GM23338 (cell line): ENCODE data around the gene SHFL. TPM values are rescaled to one million over a fixed set of nuclear protein-coding genes. Genes with fewer than 3 reads are reported as not detected.

Experiments
- ATAC-seq: fragments of 200-7000 bp; cut with Tn5 transposase; 3 replicates; pipeline ENCODE4 v1.9.1; 2020
- DNase-seq: peaks from one replicate; pipeline ENCODE4 v3.0.0-alpha.2; 2015; ENCODE audit warnings: low spot score
- H2AFZ ChIP-seq: fragments of 200-600 bp; sonication (generic); 2 replicates; pipeline ENCODE4 v1.8.0; 2016; ENCODE audit warnings: antibody characterized with exemption, mild to moderate bottlenecking, moderate library complexity
- H3F3A ChIP-seq: fragments of 200-600 bp; sonication (generic); replicated peaks from 2 replicates; pipeline ENCODE4 v1.8.0; 2017; ENCODE audit warnings: antibody characterized with exemption, mixed run types, low read depth
- H3K27ac ChIP-seq: fragments of 200-600 bp; sonication (generic); 2 replicates; pipeline ENCODE4 v1.6.1; 2016; ENCODE audit warnings: low read depth
- H3K27me3 ChIP-seq: fragments of 200-600 bp; sonication (generic); 2 replicates; pipeline ENCODE4 v1.8.0; 2016; ENCODE audit warnings: mild to moderate bottlenecking, mixed run types, moderate library complexity; ENCODE audit not compliant: insufficient read depth
- H3K36me3 ChIP-seq: fragments of 200-600 bp; sonication (generic); 2 replicates; pipeline ENCODE4 v1.8.0; 2016; ENCODE audit warnings: mild to moderate bottlenecking; ENCODE audit not compliant: insufficient read depth
- H3K4me1 ChIP-seq: fragments of 200-600 bp; sonication (generic); 2 replicates; pipeline ENCODE4 v1.8.0; 2016; ENCODE audit warnings: mild to moderate bottlenecking, moderate library complexity; ENCODE audit not compliant: insufficient read depth
- H3K4me2 ChIP-seq: fragments of 200-600 bp; sonication (generic); 2 replicates; pipeline ENCODE4 v1.7.1; 2017; ENCODE audit warnings: mixed run types
- H3K4me3 ChIP-seq: fragments of 200-600 bp; sonication (generic); 2 replicates; pipeline ENCODE4 v1.6.1; 2016; ENCODE audit warnings: mixed run types
- H3K79me2 ChIP-seq: fragments of 200-600 bp; sonication (generic); replicated peaks from 2 replicates; pipeline ENCODE4 v1.8.0; 2017; ENCODE audit warnings: mild to moderate bottlenecking; ENCODE audit not compliant: insufficient read depth
- H3K9me2 ChIP-seq: fragments of 200-600 bp; sonication (generic); 2 replicates; pipeline ENCODE4 v1.8.0; 2017; ENCODE audit not compliant: insufficient read depth
- H4K20me1 ChIP-seq: fragments of 200-600 bp; sonication (generic); replicated peaks from 2 replicates; pipeline ENCODE4 v1.8.0; 2017; ENCODE audit warnings: mild to moderate bottlenecking; ENCODE audit not compliant: insufficient read depth
- H3K27ac Mint-ChIP-seq: 2 replicates; pipeline ENCODE4 v1.8.0; 2020; ENCODE audit warnings: inconsistent platforms, mild to moderate bottlenecking, moderate library complexity, mixed read lengths
- H3K27me3 Mint-ChIP-seq: 3 replicates; pipeline ENCODE4 v1.8.0; 2022; ENCODE audit warnings: low read depth, mild to moderate bottlenecking, moderate library complexity, mixed read lengths, inconsistent platforms; ENCODE audit not compliant: insufficient read depth, poor library complexity
- H3K36me3 Mint-ChIP-seq: 3 replicates; pipeline ENCODE4 v1.8.0; 2021; ENCODE audit warnings: low read depth, mild to moderate bottlenecking, inconsistent platforms, moderate library complexity, mixed read lengths
- H3K4me1 Mint-ChIP-seq: 3 replicates; pipeline ENCODE4 v1.8.0; 2020; ENCODE audit warnings: mild to moderate bottlenecking, inconsistent platforms, mixed read lengths
- H3K4me3 Mint-ChIP-seq: 3 replicates; pipeline ENCODE4 v1.8.0; 2021; ENCODE audit warnings: moderate library complexity, mild to moderate bottlenecking, inconsistent platforms, mixed read lengths
- H3K9me3 Mint-ChIP-seq: 3 replicates; pipeline ENCODE4 v1.8.0; 2020; ENCODE audit warnings: moderate library complexity, mild to moderate bottlenecking, inconsistent platforms, mixed read lengths
- CREB1 ChIP-seq: fragments of 250-450 bp; sonication (Bioruptor Pico); IDR thresholded peaks from 2 replicates; pipeline ENCODE4 v1.5.0; 2020; ENCODE audit warnings: low read depth, mild to moderate bottlenecking, moderate library complexity
- ETS1 ChIP-seq: IDR thresholded peaks from 2 replicates; pipeline ENCODE4 v1.6.1; 2016; ENCODE audit warnings: antibody characterized with exemption
- EZH2 ChIP-seq: fragments of 200-600 bp; sonication (generic); IDR thresholded peaks from one replicate; pipeline ENCODE4 v1.8.0; 2017; ENCODE audit warnings: antibody characterized with exemption, mild to moderate bottlenecking, low read depth; ENCODE audit not compliant: unreplicated experiment
- EZH2phosphoT487 ChIP-seq: fragments of 200-600 bp; sonication (generic); IDR thresholded peaks from one replicate; pipeline ENCODE4 v1.8.1; 2018; ENCODE audit warnings: antibody characterized with exemption; ENCODE audit not compliant: unreplicated experiment
- JUNB ChIP-seq: IDR thresholded peaks from one replicate; pipeline ENCODE4 v1.6.1; 2016; ENCODE audit warnings: antibody characterized with exemption; ENCODE audit not compliant: unreplicated experiment
- NANOG ChIP-seq: IDR thresholded peaks from 2 replicates; pipeline ENCODE4 v1.6.1; 2016; ENCODE audit warnings: antibody characterized with exemption, borderline replicate concordance
- POLR2AphosphoS5 ChIP-seq: IDR thresholded peaks from 2 replicates; pipeline ENCODE4 v1.6.1; 2016; ENCODE audit warnings: antibody characterized with exemption, low read depth
- REST ChIP-seq: IDR thresholded peaks from one replicate; pipeline ENCODE4 v1.6.1; 2018; ENCODE audit warnings: antibody characterized with exemption; ENCODE audit not compliant: unreplicated experiment
- STAT1 ChIP-seq: IDR thresholded peaks from one replicate; pipeline ENCODE4 v1.6.1; 2016; ENCODE audit warnings: antibody characterized with exemption; ENCODE audit not compliant: unreplicated experiment
- ZNF114 ChIP-seq: fragments of 250-450 bp; sonication (Bioruptor Pico); IDR thresholded peaks from 2 replicates; pipeline ENCODE4 v1.5.0; 2020; ENCODE audit warnings: mild to moderate bottlenecking, moderate library complexity
- ZNF331 ChIP-seq: fragments of 250-450 bp; sonication (Bioruptor Pico); IDR thresholded peaks from 2 replicates; pipeline ENCODE4 v1.5.0; 2020; ENCODE audit warnings: low read depth, mild to moderate bottlenecking, moderate library complexity
- ZNF462 ChIP-seq: fragments of 250-450 bp; sonication (Bioruptor Pico); IDR thresholded peaks from 2 replicates; pipeline ENCODE4 v1.5.0; 2020; ENCODE audit warnings: mild to moderate bottlenecking, moderate library complexity
- polyA plus RNA-seq: library from polyadenylated mRNA; unstranded; fragments of >200 nt; fragmentation: Nextera tagmentation; extraction: Ambion mirVana; gene quantifications from 2 replicates; pipeline ENCODE4 v1.2.1, GENCODE V29; 2016
- total RNA-seq: library from RNA; depleted of rRNA; stranded (reverse); fragments of >200 nt; shearing (Covaris generic); gene quantifications from 2 replicates; pipeline ENCODE4 v1.2.3, GENCODE V29; 2014

The SHFL gene
- total and polyA plus RNA-seq, 2 experiments from 2014 or later = 31.7 to 32.1 TPM

- no peak for TF ChIP-seq EZH2phosphoT487
- TF ChIP-seq ETS1 = no peak
- no peak for TF ChIP-seq CREB1 (CRISPR knock-in tag)
- TF ChIP-seq STAT1 = no peak
Measured at GRCh38 chr19:10124429-10124828, 38.3 kb downstream of the SHFL start (continued).

GRCh38 chr19:10126213-10126639 lies 40.1 kb downstream of the SHFL start:
- H3K9me3 Mint-ChIP-seq = no peaks in the 10 kb centered on the region; the same call in 2 of the 3 replicates
- Histone ChIP-seq H3K36me3 (peaks cover 5% of the 10 kb centered on the region; the same call in 1 of the 2 replicates), H3K4me2 (no peak overlapping the region), H3F3A (0 out of 2 replicates have a peak, but pooled peaks cover 2% of the 10 kb centered on the region), H3K4me1 (no peaks in the 10 kb centered on the region), H3K79me2 (no peaks in the 10 kb centered on the region), H3K27ac (no peak overlapping the region), H3K27me3 (no peaks in the 10 kb centered on the region), H3K9me2 (no peaks in the 10 kb centered on the region), H2AFZ (no peak overlapping the region), H4K20me1 (no peaks in the 10 kb centered on the region), H3K4me3 (no peak overlapping the region)
- no peak for ATAC-seq
- no peak overlapping the region for H3K4me3 Mint-ChIP-seq
- peaks cover 5% of the 10 kb centered on the region for H3K27me3 Mint-ChIP-seq
- peaks cover 15% of the 10 kb centered on the region for H3K36me3 Mint-ChIP-seq
- H3K4me1 Mint-ChIP-seq = no peaks in the 10 kb centered on the region
- no peak for DNase-seq
- no peak overlapping the region for H3K27ac Mint-ChIP-seq
- TF ChIP-seq STAT1 (no peak), JUNB (no peak), POLR2AphosphoS5 (no peak), CREB1 (CRISPR knock-in tag) (no peak), EZH2 (no peak), ZNF114 (CRISPR knock-in tag) (no peak), ETS1 (no peak), ZNF331 (CRISPR knock-in tag) (no peak), EZH2phosphoT487 (no peak), NANOG (no peak), REST (no peak), ZNF462 (CRISPR knock-in tag) (no peak)
